Choroid plexus epithelial cell (primary cell): ENCODE measurements around the gene RNF20.

Source experiments
- DNase-seq: peaks from one replicate; pipeline ENCODE4 v3.0.0-alpha.2; 2010; ENCODE audit warnings: low read depth
- H3K4me3 ChIP-seq: 2 replicates; pipeline ENCODE4 v1.5.1; 2011; ENCODE audit warnings: low read depth, mild to moderate bottlenecking, control low read depth, low read length, moderate library complexity
- TF ChIP-seq, protein P1 (sequence below): conservative IDR thresholded peaks from 2 replicates; pipeline ENCODE4 v1.5.1; 2011; ENCODE audit warnings: low read depth, mild to moderate bottlenecking, control low read depth, inconsistent platforms, low read length, moderate library complexity

RNF20 gene

DNA sequence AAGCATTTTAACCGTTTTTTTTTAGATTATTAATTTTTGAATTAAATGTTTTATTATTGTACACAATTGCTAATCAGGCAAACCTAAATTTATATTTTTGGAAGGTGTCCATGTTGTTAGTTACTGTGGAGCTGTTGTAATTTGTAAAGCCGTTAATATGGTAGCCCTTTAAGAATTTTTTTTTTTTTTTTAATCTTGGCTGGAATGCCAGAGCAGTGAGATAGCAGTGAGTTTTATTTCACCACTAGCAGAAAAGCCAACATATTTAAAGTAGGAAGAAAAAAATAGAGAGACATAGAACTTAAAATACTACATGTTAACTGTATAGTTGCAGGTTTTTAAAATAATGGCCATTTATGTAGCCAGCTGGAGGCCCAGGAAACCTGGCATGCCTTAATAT lies 35.3 kb upstream of the RNF20 start:
- peak; percentile 40 for DNase-seq
- no peak overlapping the region for H3K4me3 ChIP-seq
- TF ChIP-seq, protein P1, sequence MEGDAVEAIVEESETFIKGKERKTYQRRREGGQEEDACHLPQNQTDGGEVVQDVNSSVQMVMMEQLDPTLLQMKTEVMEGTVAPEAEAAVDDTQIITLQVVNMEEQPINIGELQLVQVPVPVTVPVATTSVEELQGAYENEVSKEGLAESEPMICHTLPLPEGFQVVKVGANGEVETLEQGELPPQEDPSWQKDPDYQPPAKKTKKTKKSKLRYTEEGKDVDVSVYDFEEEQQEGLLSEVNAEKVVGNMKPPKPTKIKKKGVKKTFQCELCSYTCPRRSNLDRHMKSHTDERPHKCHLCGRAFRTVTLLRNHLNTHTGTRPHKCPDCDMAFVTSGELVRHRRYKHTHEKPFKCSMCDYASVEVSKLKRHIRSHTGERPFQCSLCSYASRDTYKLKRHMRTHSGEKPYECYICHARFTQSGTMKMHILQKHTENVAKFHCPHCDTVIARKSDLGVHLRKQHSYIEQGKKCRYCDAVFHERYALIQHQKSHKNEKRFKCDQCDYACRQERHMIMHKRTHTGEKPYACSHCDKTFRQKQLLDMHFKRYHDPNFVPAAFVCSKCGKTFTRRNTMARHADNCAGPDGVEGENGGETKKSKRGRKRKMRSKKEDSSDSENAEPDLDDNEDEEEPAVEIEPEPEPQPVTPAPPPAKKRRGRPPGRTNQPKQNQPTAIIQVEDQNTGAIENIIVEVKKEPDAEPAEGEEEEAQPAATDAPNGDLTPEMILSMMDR, result no peak

DNA sequence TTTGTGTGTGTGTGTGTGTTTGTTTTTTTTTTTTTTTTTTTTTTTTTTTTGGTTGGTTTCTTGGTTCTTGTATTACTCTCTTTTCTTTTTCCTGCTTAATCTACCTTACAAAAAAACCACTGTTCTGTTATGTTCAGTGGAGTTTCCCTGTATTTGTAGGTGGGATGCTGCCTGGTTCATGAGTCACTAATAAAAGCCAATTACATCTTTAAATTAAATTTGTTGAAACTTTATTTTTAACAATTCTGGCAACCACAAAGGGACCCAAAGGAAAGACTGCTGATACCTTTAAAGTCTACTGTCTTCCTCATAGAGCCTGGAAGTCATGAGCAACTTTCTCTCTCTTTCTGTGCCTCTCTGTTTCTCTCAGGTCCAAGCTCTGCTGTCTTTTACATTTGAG lies 29.5 kb upstream of the RNF20 start:
- no peak overlapping the region for H3K4me3 ChIP-seq
- TF ChIP-seq, protein P1, result no peak
- DNase-seq, result no peak

DNA sequence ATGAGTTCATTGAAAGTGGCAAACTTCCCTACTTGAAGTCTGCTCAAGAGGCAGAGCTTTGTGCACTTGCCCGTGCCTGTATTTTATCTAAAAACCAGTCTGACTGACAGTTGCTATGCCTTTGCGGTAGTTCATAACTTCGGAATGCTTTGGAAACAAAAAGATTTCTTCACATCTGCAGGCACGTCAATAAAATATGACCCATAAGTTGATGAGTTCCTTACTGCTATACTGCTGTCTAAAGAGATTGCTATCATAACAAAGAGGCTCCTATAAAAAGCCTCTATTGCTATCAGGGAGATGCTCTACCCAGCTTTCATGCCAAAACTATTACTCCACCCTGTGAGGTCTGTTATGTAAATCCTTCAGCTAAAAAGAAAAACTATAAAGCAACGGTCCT lies 25.4 kb upstream of the RNF20 start:
- peak; percentile 29 for DNase-seq
- TF ChIP-seq, protein P1, result no peak
- H3K4me3 ChIP-seq, result no peak overlapping the region

DNA sequence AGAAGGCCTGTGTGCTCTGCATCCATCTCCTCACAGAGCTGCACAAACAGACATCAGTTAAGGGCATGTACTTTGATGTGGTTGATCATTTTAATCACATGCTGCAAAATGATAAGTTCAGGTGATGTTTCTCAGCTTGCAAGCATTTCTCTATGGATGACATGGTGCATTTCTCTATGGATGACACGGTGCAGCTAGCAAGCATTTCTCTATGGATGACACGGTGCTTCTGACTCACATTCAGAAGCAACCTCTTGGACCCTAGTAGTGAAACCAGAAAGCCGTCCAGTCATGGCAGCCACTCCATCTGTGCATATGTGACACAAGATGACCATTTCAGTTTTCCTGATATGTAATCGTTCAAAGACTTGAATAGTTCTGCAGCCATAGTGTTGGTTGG lies 24.1 kb upstream of the RNF20 start:
- no peak for DNase-seq
- TF ChIP-seq, protein P1, result no peak
- no peak overlapping the region for H3K4me3 ChIP-seq

DNA sequence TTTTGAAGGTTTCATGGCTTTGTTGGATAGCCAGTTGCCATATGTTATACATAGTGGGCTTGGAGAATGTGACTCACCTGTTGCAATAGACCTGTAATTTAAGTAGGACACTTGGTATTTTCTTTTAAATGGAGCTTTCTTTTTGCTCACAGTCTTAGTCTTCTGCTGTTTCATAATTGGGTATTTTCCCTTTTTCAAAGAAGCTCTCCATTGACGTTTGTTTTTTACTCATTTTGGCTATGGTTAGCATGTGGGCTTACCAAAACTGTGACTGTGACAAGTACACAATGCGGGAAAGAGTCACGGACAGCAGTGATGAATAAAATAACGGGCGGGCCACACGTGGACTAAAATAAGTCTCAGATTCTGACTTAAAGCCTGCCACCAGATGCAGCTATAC lies 23.2 kb upstream of the RNF20 start:
- TF ChIP-seq, protein P1, result no peak
- no peak overlapping the region for H3K4me3 ChIP-seq
- no peak for DNase-seq

DNA sequence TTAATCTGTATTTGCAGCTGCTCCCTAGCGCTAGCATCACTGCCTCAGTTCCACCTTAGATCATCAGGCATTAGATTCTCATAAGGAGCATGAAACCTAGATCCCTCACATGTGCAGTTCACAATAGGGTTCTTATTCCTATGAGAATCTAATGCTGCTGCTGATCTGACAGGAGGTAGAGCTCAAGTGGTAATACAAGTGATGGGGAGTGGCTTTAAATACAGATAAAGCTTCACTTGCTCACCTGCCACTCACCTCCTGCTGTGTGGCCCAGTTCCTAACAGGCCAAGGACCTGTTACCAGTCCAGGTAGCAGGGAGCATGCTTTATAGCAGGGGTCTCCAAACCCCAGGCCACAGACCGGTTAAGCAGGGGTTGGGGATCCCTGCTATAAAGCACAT lies 22.6 kb upstream of the RNF20 start:
- H3K4me3 ChIP-seq, result no peak overlapping the region
- DNase-seq, result no peak
- TF ChIP-seq, protein P1, result no peak

DNA sequence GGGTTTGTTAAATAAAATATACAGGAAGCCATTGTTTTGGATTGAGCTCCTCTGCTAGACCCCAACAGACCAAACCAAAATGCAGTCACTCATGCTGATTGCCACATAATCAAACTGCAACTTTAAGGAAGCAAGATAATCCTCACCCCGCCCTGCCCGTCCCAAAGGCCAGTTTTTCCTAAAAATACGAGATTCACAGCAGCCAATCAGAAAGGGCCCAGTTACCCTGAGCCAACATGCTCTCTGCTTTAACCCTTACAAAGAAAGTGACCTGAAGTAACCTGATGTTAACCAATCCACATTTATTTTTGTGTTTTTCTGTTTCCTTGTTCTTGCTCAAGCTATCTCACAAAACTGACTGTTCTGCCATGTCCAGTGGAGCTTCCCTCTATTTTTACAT lies 21.5 kb upstream of the RNF20 start:
- DNase-seq, result no peak
- TF ChIP-seq, protein P1, result no peak
- H3K4me3 ChIP-seq, result no peak overlapping the region
